H1 (cell line): ENCODE results near the gene APMAP. TPM values are rescaled to one million over a fixed set of nuclear protein-coding genes. Genes with fewer than 3 reads are reported as not detected.

Experiments
- CHD1 ChIP-seq: IDR thresholded peaks from 2 replicates; pipeline ENCODE4 v1.6.1; 2012; ENCODE audit warnings: low read depth, low read length, improper control_type of control experiment
- TAF7 ChIP-seq: optimal IDR thresholded peaks from 2 replicates; pipeline ENCODE3; 2011; ENCODE audit warnings: low read depth, mild to moderate bottlenecking, inconsistent platforms, low read length, moderate library complexity, borderline replicate concordance
- TCF12 ChIP-seq: IDR thresholded peaks from 2 replicates; pipeline ENCODE4 v1.6.1; 2011; ENCODE audit warnings: low read depth, mild to moderate bottlenecking, low read length
- polyA plus RNA-seq, 7 experiments: library from polyadenylated mRNA; depleted of rRNA in 3 of 7; stranded (reverse) in 5 of 7; unstranded in 2 of 7; fragments of >200 nt in 5 of 7; fragments of 200-250 nt in 2 of 7; gene quantifications; 1 replicate in 5 of 7; 2 replicates in 1 of 7; 4 replicates in 1 of 7; pipeline versions ENCODE4 v1.2.1 to v1.2.3, GENCODE V29; 2011 to 2013; ENCODE audit warnings: missing spikeins in 2 of 7, mixed read lengths in 2 of 7
- total RNA-seq: library from RNA; stranded (reverse); fragmentation: NEBNext Ultra II Directional; extraction: Animal tissue kit (Norgen Biotek cat#: 25700); gene quantifications from 2 replicates; pipeline ENCODE4 v1.2.1, GENCODE V29; 2021

The APMAP gene
- total and polyA plus RNA-seq, 2 of the 8 experiments (the other 6 are each of a cell fraction or from before 2014, with no cell fraction given), result 31.3 to 66.0 TPM

GRCh38 chr20:25014816-25015215 lies 22.3 kb upstream of the APMAP start (continued):
- TF ChIP-seq TAF7 (no peak), TCF12 (no peak), CHD1 (no peak)
